22Rv1 (cell line): Measurements from ENCODE around the gene HSPA1A.

Source experiments
- H3K27ac ChIP-seq: fragments of 450-650 bp; 2 replicates; pipeline ENCODE4 v1.5.1; 2017
- CTCF ChIP-seq: fragments of 450-650 bp; IDR thresholded peaks from 2 replicates; pipeline ENCODE4 v1.5.1; 2017; ENCODE audit warnings: mild to moderate bottlenecking
- ZFX ChIP-seq: fragments of 450-650 bp; IDR thresholded peaks from 2 replicates; pipeline ENCODE4 v1.6.1; 2017; ENCODE audit warnings: antibody characterized with exemption, borderline replicate concordance

Gene HSPA1A

GRCh38 chr6:31858707-31859106, 43.4 kb downstream of the HSPA1A start:
- TF ChIP-seq ZFX: no peak
- TF ChIP-seq CTCF: no peak
- no peak overlapping the region for H3K27ac ChIP-seq

- H3K27ac ChIP-seq: no peak overlapping the region
These were observed 44.6 kb downstream of the HSPA1A start for GRCh38 chr6:31859923-31860322.

GRCh38 chr6:31860349-31860748, 45.0 kb downstream of the HSPA1A start:
- no peak overlapping the region for H3K27ac ChIP-seq
- TF ChIP-seq CTCF: no peak
- no peak for TF ChIP-seq ZFX

More at GRCh38 chr6:31859923-31860322, 44.6 kb downstream of the HSPA1A start:
- TF ChIP-seq ZFX (no peak), CTCF (no peak)

- no peak overlapping the region for H3K27ac ChIP-seq
- TF ChIP-seq CTCF (no peak), ZFX (no peak)
These were observed 45.8 kb downstream of the HSPA1A start for GRCh38 chr6:31861150-31861549.

- peak overlapping the region; percentile 90 for H3K27ac ChIP-seq
These were observed 46.6 kb downstream of the HSPA1A start for GRCh38 chr6:31861919-31862343.

GRCh38 chr6:31862344-31863235, 47.2 kb downstream of the HSPA1A start, which contains the start of gene NEU1:
NEU1 (minus strand) TSS chr6:31862821; CDS start chr6:31862776, 45 bp downstream.
- H3K27ac ChIP-seq: peak within 1 kb of the TSS; percentile 90
- TF ChIP-seq CTCF (no peak), ZFX (no peak)

More at GRCh38 chr6:31861919-31862343, 46.6 kb downstream of the HSPA1A start:
- TF ChIP-seq ZFX (no peak), CTCF (no peak)

GRCh38 chr6:31864123-31864562, 48.8 kb downstream of the HSPA1A start:
- TF ChIP-seq CTCF: peak; percentile 19; the same call in 1 of the 2 replicates
- peak overlapping the region; percentile 90 for H3K27ac ChIP-seq
